HEK293 (cell line): ENCODE measurements around the gene ALDH1B1.
"Not testable (repeated sequence)": the region's sequence is repeated elsewhere in the genome, so short reads cannot be mapped to it uniquely, and the experiment has no call there.

Source experiments
- CTCF ChIA-PET: fragments of 350-600 bp; formaldehyde crosslinking; extraction: SDS; loops from one replicate; lab custom pipeline; 2021; ENCODE audit warnings: antibody characterized with exemption; lab: Yijun Ruan, JAX
- POLR2A ChIA-PET: fragments of 300-600 bp; formaldehyde crosslinking; extraction: SDS; loops from one replicate; lab custom pipeline; 2020; ENCODE audit warnings: antibody characterized with exemption, inconsistent platforms; lab: Yijun Ruan, JAX
- H3K27ac ChIP-seq: fragments of 200-500 bp; sonication (Bioruptor generic); 2 replicates; pipeline ENCODE4 v1.5.1; 2014; ENCODE audit warnings: low read depth, low read length, control low read depth, inconsistent platforms; ENCODE audit errors: extremely low read depth
- H3K36me3 ChIP-seq, 2 experiments: fragments of 200-500 bp in 1 of 2; sonication (Bioruptor generic) in 1 of 2; 1 replicate in 1 of 2; 2 replicates in 1 of 2; pipeline ENCODE4 v1.5.1; 2014 to 2017; ENCODE audit warnings: inconsistent platforms in 2 of 2, low read length in 2 of 2; ENCODE audit not compliant: control insufficient read depth in 2 of 2, insufficient read depth in 1 of 2
- H3K4me1 ChIP-seq: fragments of 200-500 bp; sonication (Bioruptor generic); 2 replicates; pipeline ENCODE4 v1.5.1; 2014; ENCODE audit warnings: mild to moderate bottlenecking, low read length, inconsistent platforms; ENCODE audit not compliant: control insufficient read depth, insufficient read depth
- H3K4me3 ChIP-seq: 2 replicates; pipeline ENCODE4 v1.5.1; 2011; ENCODE audit warnings: low read depth, mild to moderate bottlenecking, control low read depth, low read length, moderate library complexity
- H3K9me3 ChIP-seq: fragments of 200-500 bp; sonication (Bioruptor generic); 2 replicates; pipeline ENCODE4 v1.5.1; 2014; ENCODE audit warnings: low read depth, low read length, inconsistent platforms; ENCODE audit not compliant: control insufficient read depth, insufficient read depth
- OSR2 ChIP-seq: fragments of 450-650 bp; formaldehyde crosslinking; IDR thresholded peaks from 2 replicates; pipeline ENCODE4 v1.5.1; 2016; ENCODE audit warnings: missing biosample characterization, missing genetic modification characterization
- PRDM4 ChIP-seq: fragments of 450-650 bp; formaldehyde crosslinking; IDR thresholded peaks from 2 replicates; pipeline ENCODE4 v1.5.1; 2017; ENCODE audit warnings: missing biosample characterization, missing genetic modification characterization
- TCF7L2 ChIP-seq: IDR thresholded peaks from 2 replicates; pipeline ENCODE4 v1.6.1; 2011; ENCODE audit warnings: low read depth, mild to moderate bottlenecking, inconsistent platforms, low read length, moderate library complexity, borderline replicate concordance
- ZBTB1 ChIP-seq: fragments of 450-650 bp; formaldehyde crosslinking; IDR thresholded peaks from 2 replicates; pipeline ENCODE4 v1.5.1; 2016; ENCODE audit warnings: missing biosample characterization, missing genetic modification characterization
- ZBTB20 ChIP-seq: fragments of 450-650 bp; formaldehyde crosslinking; IDR thresholded peaks from 2 replicates; pipeline ENCODE4 v1.5.1; 2016; ENCODE audit warnings: missing biosample characterization, missing genetic modification characterization
- ZBTB7A ChIP-seq: fragments of 450-650 bp; formaldehyde crosslinking; IDR thresholded peaks from 2 replicates; pipeline ENCODE4 v1.5.1; 2016; ENCODE audit warnings: low read depth, missing biosample characterization, missing genetic modification characterization
- ZFP69B ChIP-seq: fragments of 450-650 bp; formaldehyde crosslinking; IDR thresholded peaks from 2 replicates; pipeline ENCODE4 v1.5.1; 2016; ENCODE audit warnings: missing biosample characterization, missing genetic modification characterization
- ZNF10 ChIP-seq: fragments of 450-650 bp; formaldehyde crosslinking; IDR thresholded peaks from 2 replicates; pipeline ENCODE4 v1.5.1; 2017; ENCODE audit warnings: missing biosample characterization, missing genetic modification characterization
- ZNF112 ChIP-seq: fragments of 450-650 bp; formaldehyde crosslinking; IDR thresholded peaks from 2 replicates; pipeline ENCODE4 v1.5.0; 2017; ENCODE audit warnings: missing biosample characterization, missing genetic modification characterization
- ZNF132 ChIP-seq: fragments of 450-650 bp; formaldehyde crosslinking; IDR thresholded peaks from 2 replicates; pipeline ENCODE4 v1.5.1; 2017; ENCODE audit warnings: missing biosample characterization, missing genetic modification characterization, borderline replicate concordance
- ZNF2 ChIP-seq: fragments of 450-650 bp; formaldehyde crosslinking; IDR thresholded peaks from 2 replicates; pipeline ENCODE4 v1.5.1; 2016; ENCODE audit warnings: missing biosample characterization, missing genetic modification characterization
- ZNF302 ChIP-seq: fragments of 450-650 bp; formaldehyde crosslinking; IDR thresholded peaks from 2 replicates; pipeline ENCODE4 v1.5.1; 2016; ENCODE audit warnings: missing biosample characterization, missing genetic modification characterization, low read depth
- ZNF350 ChIP-seq: fragments of 450-650 bp; formaldehyde crosslinking; IDR thresholded peaks from 2 replicates; pipeline ENCODE4 v1.5.0; 2017; ENCODE audit warnings: missing biosample characterization, mild to moderate bottlenecking, missing genetic modification characterization
- ZNF391 ChIP-seq: fragments of 450-650 bp; formaldehyde crosslinking; IDR thresholded peaks from 2 replicates; pipeline ENCODE4 v1.5.1; 2016; ENCODE audit warnings: low read depth, missing biosample characterization, missing genetic modification characterization, borderline replicate concordance
- ZNF394 ChIP-seq: fragments of 450-650 bp; formaldehyde crosslinking; IDR thresholded peaks from 2 replicates; pipeline ENCODE4 v1.5.1; 2016; ENCODE audit warnings: missing biosample characterization, missing genetic modification characterization, mild to moderate bottlenecking, moderate library complexity, borderline replicate concordance
- ZNF488 ChIP-seq: fragments of 450-650 bp; formaldehyde crosslinking; IDR thresholded peaks from 2 replicates; pipeline ENCODE4 v1.5.1; 2016; ENCODE audit warnings: missing biosample characterization, missing genetic modification characterization
- ZNF560 ChIP-seq: fragments of 450-650 bp; formaldehyde crosslinking; IDR thresholded peaks from 2 replicates; pipeline ENCODE4 v1.5.1; 2017; ENCODE audit warnings: missing biosample characterization, missing genetic modification characterization, borderline replicate concordance
- ZNF639 ChIP-seq: fragments of 450-650 bp; formaldehyde crosslinking; IDR thresholded peaks from 2 replicates; pipeline ENCODE4 v1.5.1; 2016; ENCODE audit warnings: missing biosample characterization, missing genetic modification characterization
- ZNF776 ChIP-seq: fragments of 450-650 bp; formaldehyde crosslinking; IDR thresholded peaks from 2 replicates; pipeline ENCODE4 v1.5.0; 2017; ENCODE audit warnings: missing biosample characterization, missing genetic modification characterization, borderline replicate concordance
- ZNF777 ChIP-seq: fragments of 450-650 bp; formaldehyde crosslinking; IDR thresholded peaks from 2 replicates; pipeline ENCODE4 v1.5.1; 2017; ENCODE audit warnings: missing biosample characterization, missing genetic modification characterization, borderline replicate concordance
- ZNF791 ChIP-seq: fragments of 450-650 bp; formaldehyde crosslinking; IDR thresholded peaks from 2 replicates; pipeline ENCODE4 v1.5.1; 2016; ENCODE audit warnings: missing biosample characterization, missing genetic modification characterization

ALDH1B1 gene

GRCh38 chr9:38395653-38396370 is 3.3 kb downstream of the ALDH1B1 start (continued):
- TF ChIP-seq ZBTB20, result no peak
- TF ChIP-seq ZNF394 (tag by site-specific recombination), result no peak
- TF ChIP-seq TCF7L2, result no peak
- no peak for TF ChIP-seq ZNF639 (tag by site-specific recombination)
- TF ChIP-seq PRDM4 (tag by site-specific recombination), result no peak
- no peak for TF ChIP-seq ZNF791 (tag by site-specific recombination)

- Histone ChIP-seq H3K9me3 (no peaks in the 10 kb centered on the region), H3K4me3 (no peak overlapping the region), H3K4me1 (no peaks in the 10 kb centered on the region), H3K27ac (no peak overlapping the region), H3K36me3 (peaks cover 0 to 32% of the 10 kb centered on the region in 2 experiments; a peak in 1 of 3 replicates)
- CTCF ChIA-PET, result no interaction called here
- TF ChIP-seq ZBTB1 (tag by site-specific recombination) (no peak), ZNF302 (tag by site-specific recombination) (no peak), ZNF488 (tag by site-specific recombination) (no peak), ZNF350 (tag by site-specific recombination) (no peak), ZNF391 (tag by site-specific recombination) (no peak), ZBTB7A (tag by site-specific recombination) (no peak), ZNF776 (tag by site-specific recombination) (no peak), OSR2 (no peak), ZNF112 (no peak), ZNF560 (tag by site-specific recombination) (no peak), ZNF10 (tag by site-specific recombination) (no peak), ZNF2 (tag by site-specific recombination) (no peak), ZNF132 (tag by site-specific recombination) (no peak), ZNF777 (tag by site-specific recombination) (no peak), ZFP69B (tag by site-specific recombination) (no peak)
- POLR2A ChIA-PET, result no interaction called here
These were observed 3.8 kb downstream of the ALDH1B1 start for GRCh38 chr9:38396371-38396671.

- H3K27ac ChIP-seq, H3K4me3 ChIP-seq, POLR2A ChIA-PET, H3K4me1 ChIP-seq, H3K9me3 ChIP-seq: not testable (repeated sequence)
- CTCF ChIA-PET, result interaction anchor here (0.9 to 2.8 kb wide), 5 partner anchors 18 to 487 kb away, joined by 3 to 13 read pairs (median 3); no protein-coding TSS in a partner anchor
- H3K36me3 ChIP-seq, result peaks cover 0 to 32% of the 10 kb centered on the region in 2 experiments; a peak in 1 of 3 replicates
These were observed 6.7 kb downstream of the ALDH1B1 start for GRCh38 chr9:38399191-38399590.
